Measurements from ENCODE around the gene LRATD1.
"Not testable (repeated sequence)": the region's sequence is repeated elsewhere in the genome, so short reads cannot be mapped to it uniquely, and the experiment has no call there.

The LRATD1 gene

GRCh38 chr2:14619441-14619840 lies 13.1 kb upstream of the LRATD1 start:
- no peak overlapping the region for H3K4me3 ChIP-seq (ENCODE audit: low read depth, low read length)
- TF ChIP-seq CTCF (conservative IDR thresholded peaks at IDR 0.05; ENCODE audit: low read depth, low read length), result no peak
- no peak for DNase-seq (ENCODE audit: low read depth)

GRCh38 chr2:14621114-14621513 lies 11.4 kb upstream of the LRATD1 start:
- no peak overlapping the region for H3K4me3 ChIP-seq (ENCODE audit: low read depth, low read length)
- DNase-seq (ENCODE audit: low read depth), result no peak

GRCh38 chr2:14621906-14622549 lies 10.5 kb upstream of the LRATD1 start:
- TF ChIP-seq CTCF (conservative IDR thresholded peaks at IDR 0.05; ENCODE audit: low read depth, low read length), result no peak
- H3K4me3 ChIP-seq (ENCODE audit: low read depth, low read length), result no peak overlapping the region
- DNase-seq (ENCODE audit: low read depth), result no peak

More at GRCh38 chr2:14621114-14621513, 11.4 kb upstream of the LRATD1 start:
- no peak for TF ChIP-seq CTCF (conservative IDR thresholded peaks at IDR 0.05; ENCODE audit: low read depth, low read length)

GRCh38 chr2:14622550-14622939 lies 10.0 kb upstream of the LRATD1 start:
- not testable (repeated sequence) for H3K4me3 ChIP-seq (ENCODE audit: low read depth, low read length); DNase-seq (ENCODE audit: low read depth)

GRCh38 chr2:14623237-14623636 lies 9.3 kb upstream of the LRATD1 start:
- no peak for TF ChIP-seq CTCF (conservative IDR thresholded peaks at IDR 0.05; ENCODE audit: low read depth, low read length)
- no peak overlapping the region for H3K4me3 ChIP-seq (ENCODE audit: low read depth, low read length)
- no peak for DNase-seq (ENCODE audit: low read depth)

- no peak for TF ChIP-seq CTCF (conservative IDR thresholded peaks at IDR 0.05; ENCODE audit: low read depth, low read length)
- no peak overlapping the region for H3K4me3 ChIP-seq (ENCODE audit: low read depth, low read length)
- no peak for DNase-seq (ENCODE audit: low read depth)
These were observed 5.6 kb upstream of the LRATD1 start for GRCh38 chr2:14626873-14627272.

DNA sequence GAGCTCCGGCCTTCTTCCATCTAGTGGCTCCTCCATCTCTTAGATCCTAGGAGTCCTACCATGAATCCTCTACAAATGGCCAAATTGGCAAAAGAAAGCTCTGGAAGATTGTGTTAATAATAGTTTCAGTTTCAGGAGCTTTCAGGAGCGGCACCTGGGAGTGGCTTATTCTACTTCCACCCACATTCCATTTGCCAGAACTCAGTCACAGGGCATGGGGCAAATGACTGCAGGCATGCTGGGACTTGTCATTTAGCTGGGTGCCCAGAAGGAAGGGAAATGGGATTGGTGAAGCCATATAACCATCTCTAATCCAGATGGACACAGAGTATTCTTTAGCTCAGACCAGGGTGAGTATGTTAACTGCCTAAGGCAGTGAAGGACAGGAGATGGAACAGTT lies 3.6 kb upstream of the LRATD1 start:
- no peak overlapping the region for H3K4me3 ChIP-seq (ENCODE audit: low read depth, low read length)
- no peak for DNase-seq (ENCODE audit: low read depth)
- no peak for TF ChIP-seq CTCF (conservative IDR thresholded peaks at IDR 0.05; ENCODE audit: low read depth, low read length)
